Fibroblast of villous mesenchyme (primary cell): Measurements from ENCODE around the gene CXCR6. TPM values are rescaled to one million over a fixed set of nuclear protein-coding genes. Genes with fewer than 3 reads are reported as not detected.

Experiments used
- DNase-seq: peaks from one replicate; pipeline ENCODE4 v3.0.0-alpha.2; 2010; ENCODE audit warnings: low read depth
- H3K4me3 ChIP-seq: 2 replicates; pipeline ENCODE4 v1.5.1; 2011; ENCODE audit warnings: low read depth, mild to moderate bottlenecking, low read length
- CTCF ChIP-seq: IDR thresholded peaks from 2 replicates; pipeline ENCODE4 v1.5.1; 2012; ENCODE audit warnings: low read depth, mild to moderate bottlenecking, low read length; ENCODE audit not compliant: insufficient read depth
- total RNA-seq: library from RNA; depleted of rRNA; stranded (reverse); fragments of >200 nt; gene quantifications from 2 replicates; pipeline ENCODE4 v1.2.3, GENCODE V29; 2012

The CXCR6 gene
- total RNA-seq, 1 donor, result under 0.01 TPM

GRCh38 chr3:45958321-45958791, 15.1 kb downstream of the CXCR6 start:
- H3K4me3 ChIP-seq, result no peak overlapping the region
- peak; percentile 30 for DNase-seq
- TF ChIP-seq CTCF, result no peak

GRCh38 chr3:45959201-45959600, 15.9 kb downstream of the CXCR6 start:
- no peak overlapping the region for H3K4me3 ChIP-seq
- no peak for DNase-seq
- no peak for TF ChIP-seq CTCF

- no peak for DNase-seq
- TF ChIP-seq CTCF, result no peak
- H3K4me3 ChIP-seq, result no peak overlapping the region
Observed at GRCh38 chr3:45960289-45960688, 17.0 kb downstream of the CXCR6 start.

- TF ChIP-seq CTCF, result no peak
- no peak overlapping the region for H3K4me3 ChIP-seq
- no peak for DNase-seq
Observed at GRCh38 chr3:45962033-45962432, 18.8 kb downstream of the CXCR6 start.

- no peak for TF ChIP-seq CTCF
- no peak for DNase-seq
- H3K4me3 ChIP-seq, result no peak overlapping the region
Observed at GRCh38 chr3:45964139-45964538, 20.9 kb downstream of the CXCR6 start.

- no peak for DNase-seq
- H3K4me3 ChIP-seq, result no peak overlapping the region
- no peak for TF ChIP-seq CTCF
Observed at GRCh38 chr3:45965253-45965652, 22.0 kb downstream of the CXCR6 start.

- H3K4me3 ChIP-seq, result no peak overlapping the region
- no peak for DNase-seq
- TF ChIP-seq CTCF, result no peak
Observed at GRCh38 chr3:45965653-45966052, 22.4 kb downstream of the CXCR6 start.
